Breast epithelium (tissue), 4 donors: Measurements from ENCODE around the gene DCDC1. TPM values are rescaled to one million over a fixed set of nuclear protein-coding genes. Genes with fewer than 3 reads are reported as not detected.

Experiments
- DNase-seq, 2 donors: peaks; one replicate each; pipeline ENCODE4 v3.0.0-alpha.2; 2019; ENCODE audit warnings: low spot score in 2 of 2
- H3K27ac ChIP-seq, 2 donors: fragments of 200-600 bp; sonication (generic) in 1 of 2; one replicate each; pipeline ENCODE4 v1.5.1; 2016 to 2019; ENCODE audit warnings: mild to moderate bottlenecking in 1 of 2
- H3K27me3 ChIP-seq, 2 donors: fragments of 200-600 bp; sonication (generic) in 1 of 2; one replicate each; pipeline versions ENCODE4 v1.5.1 to v1.6.0; 2017 to 2019; ENCODE audit warnings: control low read depth in 1 of 2, mild to moderate bottlenecking in 1 of 2
- H3K36me3 ChIP-seq: fragments of 200-600 bp; one replicate; pipeline ENCODE4 v1.5.1; 2019
- H3K4me1 ChIP-seq, 2 donors: fragments of 200-600 bp; sonication (generic); one replicate each; pipeline ENCODE4 v1.5.1; 2016 to 2019; ENCODE audit warnings: control low read depth in 1 of 2
- H3K4me3 ChIP-seq, 3 donors: fragments of 200-600 bp; sonication (generic); 1 replicate in 2 of 3; 2 replicates in 1 of 3; pipeline ENCODE4 v1.5.1; 2016 to 2019; ENCODE audit warnings: mild to moderate bottlenecking in 3 of 3, moderate library complexity in 2 of 3
- H3K9me3 ChIP-seq, 2 donors: fragments of 200-600 bp; sonication (generic) in 1 of 2; one replicate each; pipeline ENCODE4 v1.5.1; 2016 to 2019; ENCODE audit warnings: control low read depth in 1 of 2
- CTCF ChIP-seq, 3 donors: fragments of 450-650 bp; IDR thresholded peaks; one replicate each; pipeline ENCODE4 v1.5.1; 2016 to 2017; ENCODE audit warnings: antibody characterized with exemption in 3 of 3, mild to moderate bottlenecking in 3 of 3, moderate library complexity in 3 of 3
- POLR2A ChIP-seq: fragments of 450-650 bp; IDR thresholded peaks from one replicate; pipeline ENCODE4 v1.6.1; 2016; ENCODE audit warnings: antibody characterized with exemption, mild to moderate bottlenecking, moderate library complexity
- POLR2AphosphoS5 ChIP-seq, 3 donors: sonication (generic); formaldehyde crosslinking; IDR thresholded peaks; one replicate each; pipeline ENCODE4 v1.6.1; 2017; ENCODE audit warnings: antibody characterized with exemption in 3 of 3
- intact Hi-C: fragments of 100-400 bp; cut with DNase I; formaldehyde crosslinking; loops from one replicate; pipeline ENCODE4 v1.15.1; 2023; ENCODE audit warnings: low total_unique reads
- total RNA-seq, 3 donors: library from RNA; depleted of rRNA; stranded (reverse); fragments of >200 nt; gene quantifications; one replicate each; pipeline ENCODE4 v1.1.0, GENCODE V29; 2016

Gene DCDC1
- total RNA-seq, 3 donors from 2014 or later, result 0.32 to 5.6 (median 3.8) TPM

- H3K27ac ChIP-seq, result no peak overlapping the region
- H3K27me3 ChIP-seq, result no peaks in the 10 kb centered on the region
- H3K4me1 ChIP-seq, result no peaks in the 10 kb centered on the region
- no peak for DNase-seq
- H3K4me3 ChIP-seq, result no peak overlapping the region
- intact Hi-C loops, result no loop called here
- TF ChIP-seq CTCF (IDR thresholded peaks at IDR 0.05) (no peak), POLR2A (no peak)
- no peaks in the 10 kb centered on the region for H3K36me3 ChIP-seq
- H3K9me3 ChIP-seq, result no peaks in the 10 kb centered on the region
These were observed 45.9 kb upstream of the DCDC1 start for GRCh38 chr11:31415435-31415834.

- no peaks in the 10 kb centered on the region for H3K36me3 ChIP-seq
- no peak overlapping the region for H3K27ac ChIP-seq
- H3K27me3 ChIP-seq, result no peaks in the 10 kb centered on the region
- no peak overlapping the region for H3K4me3 ChIP-seq
- H3K9me3 ChIP-seq, result no peaks in the 10 kb centered on the region
- intact Hi-C loops, result no loop called here
- TF ChIP-seq CTCF (IDR thresholded peaks at IDR 0.05) (no peak), POLR2AphosphoS5 (IDR thresholded peaks at IDR 0.05) (no peak), POLR2A (no peak)
- DNase-seq, result no peak
- no peaks in the 10 kb centered on the region for H3K4me1 ChIP-seq
These were observed 44.8 kb upstream of the DCDC1 start for GRCh38 chr11:31414338-31414737.

DNA sequence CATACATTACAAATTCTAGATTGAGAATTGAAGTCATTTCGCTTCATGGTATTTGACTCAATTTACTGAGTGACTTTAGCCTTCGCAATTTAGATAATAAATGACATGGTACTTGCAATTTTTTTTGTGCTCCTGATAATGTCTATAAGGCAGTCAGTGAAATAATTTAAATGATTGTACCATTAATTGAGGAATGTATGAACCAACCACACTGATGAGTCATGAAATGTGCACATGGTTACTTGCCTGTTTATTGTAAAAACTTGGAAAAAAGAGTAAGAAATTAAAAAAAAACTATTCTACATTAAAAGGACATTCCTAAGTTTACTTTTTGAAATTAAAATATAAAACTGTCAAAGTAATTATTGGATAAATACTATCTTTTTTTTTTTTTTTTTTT lies 43.4 kb upstream of the DCDC1 start:
- TF ChIP-seq POLR2A (no peak), CTCF (IDR thresholded peaks at IDR 0.05) (no peak), POLR2AphosphoS5 (IDR thresholded peaks at IDR 0.05) (no peak)
- H3K4me3 ChIP-seq, result no peak overlapping the region
- intact Hi-C loops, result no loop called here
- no peaks in the 10 kb centered on the region for H3K9me3 ChIP-seq
- H3K27me3 ChIP-seq, result no peaks in the 10 kb centered on the region
- H3K4me1 ChIP-seq, result no peaks in the 10 kb centered on the region
- H3K27ac ChIP-seq, result no peak overlapping the region
- no peaks in the 10 kb centered on the region for H3K36me3 ChIP-seq
- no peak for DNase-seq

- Histone ChIP-seq H3K4me1 (no peaks in the 10 kb centered on the region), H3K27ac (no peak overlapping the region), H3K4me3 (no peak overlapping the region), H3K27me3 (no peaks in the 10 kb centered on the region), H3K36me3 (no peaks in the 10 kb centered on the region), H3K9me3 (no peaks in the 10 kb centered on the region)
- TF ChIP-seq CTCF (IDR thresholded peaks at IDR 0.05), result no peak
- TF ChIP-seq POLR2AphosphoS5 (IDR thresholded peaks at IDR 0.05), result no peak
- no peak for TF ChIP-seq POLR2A
- no peak for DNase-seq
- intact Hi-C loops, result no loop called here
These were observed 38.7 kb upstream of the DCDC1 start for GRCh38 chr11:31408201-31408600.

- TF ChIP-seq CTCF (IDR thresholded peaks at IDR 0.05), result no peak
- H3K4me3 ChIP-seq, result no peak overlapping the region
- no peak overlapping the region for H3K27ac ChIP-seq
- intact Hi-C loops, result no loop called here
- no peaks in the 10 kb centered on the region for H3K36me3 ChIP-seq
- H3K27me3 ChIP-seq, result no peaks in the 10 kb centered on the region
- H3K9me3 ChIP-seq, result no peaks in the 10 kb centered on the region
- DNase-seq, result no peak
- H3K4me1 ChIP-seq, result no peaks in the 10 kb centered on the region
These were observed 35.1 kb upstream of the DCDC1 start for GRCh38 chr11:31404614-31405013.
